ENCODE data around the gene NPR1.

- TF ChIP-seq MAX (IDR thresholded peaks at IDR 0.05): no peak
- peak; percentile 4 for TF ChIP-seq CTCF (IDR thresholded peaks at IDR 0.05; ENCODE audit: low read depth, low read length, missing input control)
- peak; percentile 63 for TF ChIP-seq SP1 (IDR thresholded peaks at IDR 0.05)
- TF ChIP-seq HNF4G (IDR thresholded peaks at IDR 0.05): no peak
- peak; percentile 35 to 58 for TF ChIP-seq RAD21 (IDR thresholded peaks at IDR 0.05)
- peak; percentile 45 for TF ChIP-seq REST (IDR thresholded peaks at IDR 0.05)
These were observed 19.9 kb upstream of the NPR1 start, which contains the start of gene SNAPIN for GRCh38 chr1:153658400-153659174.

Measured in liver (tissue), 3 donors.